B cell (primary cell): ENCODE results near the gene B4GALNT1. TPM values are rescaled to one million over a fixed set of nuclear protein-coding genes. Genes with fewer than 3 reads are reported as not detected.

Experiments
- ATAC-seq: fragments of 200-7000 bp; cut with Tn5 transposase; one replicate; pipeline ENCODE4 v1.10.0; 2021; ENCODE audit warnings: low read depth, mild to moderate bottlenecking, moderate number of reproducible peaks, moderate library complexity
- CTCF ChIA-PET: fragments of 350-600 bp; sonication (Branson Sonifier 250); formaldehyde crosslinking; loops from one replicate; lab custom pipeline; 2021; ENCODE audit warnings: antibody characterized with exemption, inconsistent platforms; lab: Charles Lee
- POLR2A ChIA-PET: fragments of 350-600 bp; sonication (Branson Sonifier 250); formaldehyde crosslinking; loops from one replicate; lab custom pipeline; 2021; ENCODE audit warnings: antibody characterized with exemption; lab: Charles Lee
- DNase-seq: peaks from one replicate; pipeline ENCODE4 v3.0.0; 2013
- H2AFZ ChIP-seq: 2 replicates; pipeline ENCODE4 v1.6.1; 2012; ENCODE audit warnings: mild to moderate bottlenecking, low read depth, low read length; ENCODE audit not compliant: insufficient read depth, poor library complexity, severe bottlenecking
- H3K27ac ChIP-seq, 2 donors: 1 replicate in 1 of 2; 2 replicates in 1 of 2; pipeline ENCODE4 v1.5.1; 2012 to 2013; ENCODE audit warnings: low read length in 2 of 2, mild to moderate bottlenecking in 2 of 2, moderate library complexity in 1 of 2
- H3K27me3 ChIP-seq, 4 experiments: fragments of 200-600 bp in 1 of 4; sonication (generic) in 1 of 4; replicated peaks in 1 of 4; 1 replicate in 2 of 4; 2 replicates in 2 of 4; pipeline versions ENCODE4 v1.6.1 to v1.7.0; 2013 to 2016; ENCODE audit warnings: low read length in 3 of 4, mild to moderate bottlenecking in 2 of 4, mixed read lengths in 1 of 4, moderate library complexity in 1 of 4; ENCODE audit not compliant: insufficient read depth in 4 of 4, control insufficient read depth in 3 of 4; ENCODE audit errors: control extremely low read depth in 1 of 4
- H3K36me3 ChIP-seq, 2 experiments: replicated peaks in 1 of 2; 1 replicate in 1 of 2; 2 replicates in 1 of 2; pipeline versions ENCODE4 v1.6.1 to v1.7.1; 2013; ENCODE audit warnings: low read length in 1 of 2; ENCODE audit not compliant: insufficient read depth in 2 of 2, control insufficient read depth in 1 of 2; ENCODE audit errors: control extremely low read depth in 1 of 2, extremely low read depth in 1 of 2
- H3K4me1 ChIP-seq, 2 donors: fragments of 200-600 bp in 1 of 2; sonication (generic) in 1 of 2; 1 replicate in 1 of 2; 2 replicates in 1 of 2; pipeline versions ENCODE4 v1.5.1 to v1.6.1; 2013 to 2017; ENCODE audit warnings: low read length in 2 of 2; ENCODE audit not compliant: control insufficient read depth in 2 of 2, insufficient read depth in 2 of 2
- H3K4me2 ChIP-seq: replicated peaks from 2 replicates; pipeline ENCODE3; 2012; ENCODE audit warnings: mild to moderate bottlenecking, low read depth, low read length; ENCODE audit not compliant: poor library complexity, severe bottlenecking
- H3K4me3 ChIP-seq, 5 experiments: fragments of 200-600 bp in 1 of 5; sonication (generic) in 1 of 5; 1 replicate in 3 of 5; 2 replicates in 2 of 5; pipeline versions ENCODE4 v1.5.1 to v1.7.0; 2011 to 2016; ENCODE audit warnings: low read length in 4 of 5, mild to moderate bottlenecking in 4 of 5, low read depth in 2 of 5, control low read depth in 1 of 5, moderate library complexity in 1 of 5; ENCODE audit not compliant: insufficient read depth in 1 of 5; ENCODE audit errors: control extremely low read depth in 1 of 5, extremely low read depth in 1 of 5
- H3K79me2 ChIP-seq: fragments of 200-600 bp; sonication (generic); one replicate; pipeline ENCODE4 v1.6.0; 2016; ENCODE audit warnings: low read length; ENCODE audit not compliant: control insufficient read depth, insufficient read depth
- H3K9ac ChIP-seq: fragments of 200-600 bp; sonication (generic); 2 replicates; pipeline ENCODE4 v1.6.1; 2017; ENCODE audit warnings: mild to moderate bottlenecking, low read length, moderate library complexity
- H3K9me3 ChIP-seq, 3 donors: one replicate each; pipeline versions ENCODE4 v1.6.1 to v1.7.1; 2013; ENCODE audit warnings: low read length in 2 of 3; ENCODE audit not compliant: control insufficient read depth in 2 of 3, insufficient read depth in 1 of 3; ENCODE audit errors: control extremely low read depth in 1 of 3
- H4K20me1 ChIP-seq: 2 replicates; pipeline ENCODE4 v1.6.0; 2012; ENCODE audit warnings: mild to moderate bottlenecking, low read length; ENCODE audit not compliant: insufficient read depth, control insufficient read depth, poor library complexity, severe bottlenecking
- H3K27ac Mint-ChIP-seq: one replicate; pipeline ENCODE4 v1.8.0; 2021; ENCODE audit warnings: mixed read lengths
- H3K27me3 Mint-ChIP-seq: one replicate; pipeline ENCODE4 v1.8.0; 2021; ENCODE audit warnings: mixed read lengths
- H3K4me1 Mint-ChIP-seq: one replicate; pipeline ENCODE4 v1.8.0; 2021; ENCODE audit warnings: mixed read lengths
- H3K4me3 Mint-ChIP-seq: one replicate; pipeline ENCODE4 v1.8.0; 2021; ENCODE audit warnings: mixed read lengths
- H3K9me3 Mint-ChIP-seq: one replicate; pipeline ENCODE4 v1.8.0; 2022; ENCODE audit warnings: mixed read lengths; ENCODE audit not compliant: insufficient read depth
- EZH2 ChIP-seq: IDR thresholded peaks from 2 replicates; pipeline ENCODE4 v1.6.1; 2012; ENCODE audit warnings: borderline replicate concordance, low read depth, mild to moderate bottlenecking, moderate library complexity, low read length; ENCODE audit not compliant: insufficient read depth, poor library complexity, severe bottlenecking
- WGBS: methylation state at CpG from one replicate; pipeline ENCODE4 v1.1.5; 2013; ENCODE audit warnings: missing lambda C conversion rate; ENCODE audit not compliant: insufficient coverage; 5-methylcytosine and 5-hydroxymethylcytosine counted together
- intact Hi-C: fragments of 100-400 bp; cut with micrococcal nuclease; formaldehyde crosslinking; loops from one replicate; pipeline ENCODE4 v1.10.0; 2022
- polyA plus RNA-seq: library from polyadenylated mRNA; depleted of rRNA; stranded (reverse); fragments of >200 nt; gene quantifications from 2 replicates; pipeline ENCODE4 v1.2.3, GENCODE V29; 2012
- total RNA-seq, 2 donors: library from RNA; stranded (reverse); fragments of 120-200 nt in 1 of 2; gene quantifications; 1 replicate in 1 of 2; 2 replicates in 1 of 2; pipeline versions ENCODE4 v1.2.3 to v1.2.4, GENCODE V29; 2013 to 2022
- TF ChIP-seq, protein P1 (sequence below): fragments of 200-600 bp; IDR thresholded peaks from one replicate; pipeline ENCODE4 v1.8.0; 2022; ENCODE audit warnings: antibody characterized with exemption, mild to moderate bottlenecking

B4GALNT1 gene
- total and polyA plus RNA-seq, 2 donors (not counting 1 experiment from before 2014, with no cell fraction given), result 0.04 to 0.22 TPM

- TF ChIP-seq, protein P1, sequence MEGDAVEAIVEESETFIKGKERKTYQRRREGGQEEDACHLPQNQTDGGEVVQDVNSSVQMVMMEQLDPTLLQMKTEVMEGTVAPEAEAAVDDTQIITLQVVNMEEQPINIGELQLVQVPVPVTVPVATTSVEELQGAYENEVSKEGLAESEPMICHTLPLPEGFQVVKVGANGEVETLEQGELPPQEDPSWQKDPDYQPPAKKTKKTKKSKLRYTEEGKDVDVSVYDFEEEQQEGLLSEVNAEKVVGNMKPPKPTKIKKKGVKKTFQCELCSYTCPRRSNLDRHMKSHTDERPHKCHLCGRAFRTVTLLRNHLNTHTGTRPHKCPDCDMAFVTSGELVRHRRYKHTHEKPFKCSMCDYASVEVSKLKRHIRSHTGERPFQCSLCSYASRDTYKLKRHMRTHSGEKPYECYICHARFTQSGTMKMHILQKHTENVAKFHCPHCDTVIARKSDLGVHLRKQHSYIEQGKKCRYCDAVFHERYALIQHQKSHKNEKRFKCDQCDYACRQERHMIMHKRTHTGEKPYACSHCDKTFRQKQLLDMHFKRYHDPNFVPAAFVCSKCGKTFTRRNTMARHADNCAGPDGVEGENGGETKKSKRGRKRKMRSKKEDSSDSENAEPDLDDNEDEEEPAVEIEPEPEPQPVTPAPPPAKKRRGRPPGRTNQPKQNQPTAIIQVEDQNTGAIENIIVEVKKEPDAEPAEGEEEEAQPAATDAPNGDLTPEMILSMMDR, result no peak
- TF ChIP-seq EZH2, result peak; percentile 74
- H3K4me3 Mint-ChIP-seq, result peak within 1 kb of the TSS; percentile 81
- ATAC-seq (peak; percentile 26), DNase-seq (no peak)
- H3K9me3 Mint-ChIP-seq, result no peaks in the 10 kb centered on the region
- CTCF ChIA-PET, result interaction anchor here (0.9 to 12.6 kb wide), 2 partner anchors 11 to 28 kb away, joined by 3 to 97 read pairs; no protein-coding TSS in a partner anchor
- Histone ChIP-seq H3K4me1 (peaks cover 52 to 59% of the 10 kb centered on the region in 2 donors), H3K27me3 (peaks cover 0 to 71% (median 33%) of the 10 kb centered on the region in 4 experiments), H3K4me3 (peak within 1 kb of the TSS in 4 of 5 experiments; percentile 34 to 62 (median 50)), H3K27ac (no peak within 1 kb of the TSS), H3K79me2 (no peaks in the 10 kb centered on the region), H3K9me3 (peaks cover 0 to 5% (median 0%) of the 10 kb centered on the region in 3 donors), H2AFZ (peak within 1 kb of the TSS; percentile 73), H3K4me2 (peak within 1 kb of the TSS; percentile 97), H3K9ac (peak within 1 kb of the TSS; percentile 63), H3K36me3 (no peaks in the 10 kb centered on the region), H4K20me1 (peaks cover 4% of the 10 kb centered on the region)
- intact Hi-C loops, result no loop called here
- POLR2A ChIA-PET, result no interaction called here
- H3K4me1 Mint-ChIP-seq, result peaks cover 53% of the 10 kb centered on the region
- no peak within 1 kb of the TSS for H3K27ac Mint-ChIP-seq
- H3K27me3 Mint-ChIP-seq, result peaks cover 45% of the 10 kb centered on the region
- WGBS, result 1% methylated on average over 42 of the region's 55 CpGs
Observed at GRCh38 chr12:57611108-57611826, 21.7 kb downstream of the B4GALNT1 start, which contains the start of gene ARHGEF25. Gene ARHGEF25 (plus strand): TSS chr12:57611435. CDS start chr12:57611895, 460 bp downstream.
